GM18951 (cell line): ENCODE measurements around the gene CMIP.

Experiments used
- POLR2A ChIP-seq: IDR thresholded peaks from 4 replicates; pipeline ENCODE4 v1.6.1; 2011; ENCODE audit warnings: mild to moderate bottlenecking; ENCODE audit not compliant: insufficient read length, insufficient read depth; ENCODE audit errors: extremely low read depth
- in situ Hi-C: fragments of 300-500 bp; cut with MboI; formaldehyde crosslinking; loops from one replicate; pipeline ENCODE4 v1.12.0; 2022; ENCODE audit warnings: low sequenced_read_pairs, mixed read lengths, inconsistent platforms; ENCODE audit not compliant: unreplicated experiment

The CMIP gene

DNA sequence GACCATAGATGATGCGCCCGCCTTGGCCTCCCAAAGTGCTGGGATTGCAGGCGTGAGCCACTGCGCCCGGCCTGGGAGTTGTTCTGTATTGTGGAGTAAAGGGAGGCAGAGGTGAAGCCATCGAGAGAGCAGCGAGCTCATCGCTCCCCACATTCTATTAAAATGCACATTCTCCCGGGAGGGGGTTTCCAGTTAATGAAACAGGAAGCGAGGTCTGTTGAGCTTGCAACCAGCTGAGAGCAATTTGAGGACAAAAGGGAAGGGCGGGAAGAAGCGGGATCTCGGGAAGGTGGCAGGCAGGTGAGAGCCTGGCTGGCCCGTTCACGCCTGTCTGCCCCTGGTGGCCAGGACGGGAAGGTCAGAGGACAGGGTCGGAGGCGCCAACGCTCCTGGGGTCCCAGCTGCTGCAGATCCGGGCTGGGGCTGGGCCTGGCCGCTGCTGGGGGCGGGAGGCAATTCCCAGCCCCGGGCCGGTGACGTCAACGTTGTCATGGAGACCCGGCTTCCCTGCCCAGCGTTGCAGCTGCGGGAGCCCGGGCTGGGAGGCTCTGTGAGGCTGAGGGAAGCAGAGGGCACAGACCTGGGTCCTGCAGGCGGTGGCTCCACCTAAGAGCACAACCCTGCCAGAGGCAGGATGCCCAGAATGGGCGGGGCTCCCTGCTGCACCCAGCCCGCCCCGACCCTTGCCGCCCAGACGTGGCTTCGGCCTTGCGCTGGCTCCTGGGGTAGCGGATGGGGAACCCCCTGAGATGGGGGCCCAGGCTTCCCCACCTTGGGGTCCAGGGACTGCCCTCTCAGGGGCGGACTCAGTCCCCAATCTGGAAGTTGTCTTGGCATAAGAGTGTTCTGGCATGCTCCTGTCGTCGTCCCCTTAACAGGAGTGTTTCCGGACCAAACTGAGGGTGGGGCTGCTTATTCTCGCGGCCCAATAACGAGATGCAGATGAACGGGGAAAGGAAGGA is 285.8 kb downstream of the CMIP start:
- TF ChIP-seq POLR2A, result peak; percentile 48
- in situ Hi-C loops, result loop anchor here (25.0 kb wide), 1 partner anchor 693 kb away; the partner anchor contains the start of gene ATMIN

DNA sequence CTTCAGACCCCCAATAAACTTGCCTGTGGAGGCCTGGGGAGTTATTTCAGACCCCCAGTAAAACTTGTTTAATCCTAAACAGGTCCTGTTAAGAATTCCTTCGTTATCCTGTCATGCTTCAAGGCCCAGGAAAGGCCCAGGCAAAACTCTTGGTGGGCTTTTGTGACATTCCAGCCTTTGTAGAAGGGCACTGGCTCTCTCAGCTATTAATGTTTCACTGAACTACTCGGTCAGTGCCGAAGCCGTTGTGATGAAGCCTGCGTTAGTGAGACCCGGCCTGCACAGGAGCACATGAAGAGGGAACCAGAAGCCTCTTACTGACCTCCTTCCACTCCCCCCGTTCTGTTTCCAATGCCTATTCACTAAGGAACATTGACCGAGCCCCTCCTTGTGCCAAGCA is 287.0 kb downstream of the CMIP start:
- in situ Hi-C loops, result loop anchor here (25.0 kb wide), 1 partner anchor 694 kb away; the partner anchor contains the start of gene ATMIN
- no peak for TF ChIP-seq POLR2A

DNA sequence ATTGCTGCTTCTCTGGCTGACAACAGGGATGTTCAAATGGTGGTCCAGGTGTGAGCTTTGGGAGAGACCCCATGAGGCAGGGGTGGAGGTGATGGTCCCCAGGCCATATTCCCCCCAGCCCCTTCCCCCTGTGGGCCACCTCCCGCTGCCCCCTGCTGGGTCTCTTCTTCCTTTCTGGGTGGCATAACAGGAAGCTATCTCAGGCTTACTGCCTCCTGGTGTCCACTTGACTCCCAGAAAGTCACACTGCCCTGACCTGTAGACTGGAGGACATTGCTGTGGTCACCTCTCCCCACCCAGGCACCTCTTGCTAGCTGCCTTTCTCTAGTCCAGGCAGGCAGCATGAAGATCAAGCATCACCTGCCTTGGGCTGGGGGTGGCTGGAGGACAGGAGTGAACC is 288.1 kb downstream of the CMIP start:
- in situ Hi-C loops, result loop anchor here (25.0 kb wide), 1 partner anchor 695 kb away; the partner anchor contains the start of gene ATMIN
- TF ChIP-seq POLR2A, result no peak

DNA sequence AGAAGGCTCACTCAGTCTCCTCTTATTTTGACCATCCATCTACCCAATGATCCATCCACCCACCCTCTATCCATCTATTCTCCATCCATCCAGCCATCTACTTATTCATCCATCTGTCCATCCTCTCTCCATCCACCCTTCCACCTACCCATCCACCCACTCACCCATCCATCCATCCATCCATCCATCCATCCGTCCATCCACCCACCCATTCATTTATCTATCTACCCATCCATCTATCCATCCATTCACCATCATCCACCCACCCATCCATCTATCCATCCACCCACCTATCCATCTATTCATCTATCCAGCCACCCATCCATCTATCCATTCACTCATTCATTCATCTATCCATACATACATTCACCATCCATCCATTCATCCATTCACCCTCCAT is 288.7 kb downstream of the CMIP start:
- in situ Hi-C loops, result loop anchor here (25.0 kb wide), 1 partner anchor 696 kb away; the partner anchor contains the start of gene ATMIN
- no peak for TF ChIP-seq POLR2A

DNA sequence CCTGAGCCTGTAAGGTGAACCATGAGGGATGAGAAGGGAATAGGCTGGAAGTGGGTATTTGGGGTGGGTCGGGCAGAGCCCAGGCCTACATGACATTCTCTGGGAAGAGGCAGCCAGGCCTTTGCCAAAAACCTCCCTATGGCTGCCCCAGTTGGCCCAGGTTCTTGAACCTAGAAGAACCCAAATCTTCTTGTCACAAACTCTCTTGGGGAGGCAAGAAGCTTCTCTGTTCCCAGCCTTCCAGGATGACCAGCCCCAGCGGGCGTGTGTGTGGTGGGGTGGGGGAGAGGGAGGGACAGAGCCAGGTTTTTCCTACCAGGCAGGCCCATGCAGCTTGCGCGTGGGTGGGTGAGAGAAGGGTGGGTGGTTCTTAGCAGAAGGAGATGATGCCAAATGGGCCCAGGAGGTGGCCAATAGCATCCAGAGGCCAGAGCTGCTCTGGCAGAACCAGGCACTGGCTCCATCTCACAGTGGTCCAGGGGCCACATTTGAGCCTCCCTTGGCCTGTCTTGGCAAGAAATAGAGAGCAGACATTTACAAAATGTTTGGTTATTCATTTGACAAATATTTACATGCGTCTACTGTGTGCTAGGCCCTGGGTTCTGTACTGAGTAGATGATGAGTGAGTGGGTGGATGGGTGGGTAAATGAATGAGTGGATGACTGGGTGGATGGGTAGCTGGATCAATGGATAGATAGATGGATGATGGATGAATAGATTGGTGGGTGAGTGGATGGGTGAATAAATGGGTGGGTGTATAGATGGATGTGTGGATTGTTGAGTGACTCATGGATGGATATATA is 290.2 kb downstream of the CMIP start:
- in situ Hi-C loops, result loop anchor here (25.0 kb wide), 1 partner anchor 698 kb away; the partner anchor contains the start of gene ATMIN
- TF ChIP-seq POLR2A, result no peak

DNA sequence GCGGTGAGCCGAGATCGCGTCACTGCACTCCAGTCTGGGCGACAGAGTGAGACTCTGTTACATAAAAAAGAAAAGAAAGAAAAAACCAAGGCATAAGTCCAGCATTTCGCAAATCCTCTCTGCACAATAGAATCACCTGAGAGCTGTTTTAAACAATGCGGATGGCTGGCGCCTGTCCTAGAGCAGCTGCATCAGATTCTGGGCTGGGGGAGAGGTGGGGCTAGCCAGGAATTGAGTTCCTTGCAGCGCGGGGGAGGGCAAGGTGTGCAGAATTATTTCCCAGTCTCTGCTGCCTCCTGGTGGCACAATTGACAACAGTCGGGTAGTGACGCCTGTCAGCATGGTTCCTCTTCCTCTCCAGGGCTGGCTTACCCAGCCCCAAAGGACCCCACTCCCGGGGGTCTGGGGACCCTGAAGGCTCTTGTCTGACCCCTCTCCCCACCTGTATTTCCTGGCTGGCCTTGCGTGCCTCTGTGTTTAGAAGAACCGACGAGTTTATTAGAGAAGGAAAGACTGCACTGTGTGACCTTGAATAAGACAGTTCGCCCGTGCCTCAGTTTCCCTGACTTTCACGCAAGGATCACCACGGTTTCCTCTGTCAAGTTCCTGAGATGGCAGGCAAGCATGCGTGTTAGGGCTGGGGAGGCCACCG is 293.4 kb downstream of the CMIP start:
- no peak for TF ChIP-seq POLR2A
- in situ Hi-C loops, result loop anchor here (25.0 kb wide), 1 partner anchor 701 kb away; the partner anchor contains the start of gene ATMIN

DNA sequence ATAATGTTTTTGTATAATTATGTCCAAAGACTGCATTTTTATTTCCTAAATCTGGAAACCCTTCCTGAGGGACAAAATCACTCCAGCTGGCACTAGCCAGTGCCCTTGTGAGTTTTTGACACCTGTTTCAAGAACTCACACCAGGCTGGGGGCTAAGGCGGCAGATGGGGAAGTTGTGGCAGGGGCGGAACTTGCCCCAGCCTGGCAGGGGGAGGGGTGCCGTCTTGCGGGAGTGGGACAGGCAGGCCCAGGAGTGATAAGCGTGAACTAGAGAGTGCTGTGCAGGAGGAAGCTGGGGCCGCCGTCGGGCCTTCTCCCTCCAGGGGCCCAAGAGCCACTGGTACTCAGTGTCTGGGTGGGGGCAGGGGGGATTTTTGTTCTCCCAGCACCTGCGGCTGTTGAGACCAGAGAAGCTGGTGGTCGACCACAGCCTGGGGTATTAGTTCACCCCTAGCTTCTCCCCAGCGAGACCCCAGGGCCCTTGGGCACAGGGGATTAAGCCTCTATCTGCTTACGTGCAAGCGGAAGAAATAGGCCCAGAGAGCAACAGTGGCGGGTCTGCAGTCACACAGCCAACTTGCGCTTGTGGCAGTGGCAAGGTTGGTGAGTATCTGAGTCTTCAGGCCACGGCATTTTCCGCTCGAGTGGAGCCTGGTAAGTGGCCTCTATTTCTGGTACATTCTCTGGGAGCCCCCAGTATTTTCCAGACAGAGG is 294.3 kb downstream of the CMIP start:
- in situ Hi-C loops, result loop anchor here (25.0 kb wide), 1 partner anchor 702 kb away; the partner anchor contains the start of gene ATMIN
- peak; percentile 57 for TF ChIP-seq POLR2A

DNA sequence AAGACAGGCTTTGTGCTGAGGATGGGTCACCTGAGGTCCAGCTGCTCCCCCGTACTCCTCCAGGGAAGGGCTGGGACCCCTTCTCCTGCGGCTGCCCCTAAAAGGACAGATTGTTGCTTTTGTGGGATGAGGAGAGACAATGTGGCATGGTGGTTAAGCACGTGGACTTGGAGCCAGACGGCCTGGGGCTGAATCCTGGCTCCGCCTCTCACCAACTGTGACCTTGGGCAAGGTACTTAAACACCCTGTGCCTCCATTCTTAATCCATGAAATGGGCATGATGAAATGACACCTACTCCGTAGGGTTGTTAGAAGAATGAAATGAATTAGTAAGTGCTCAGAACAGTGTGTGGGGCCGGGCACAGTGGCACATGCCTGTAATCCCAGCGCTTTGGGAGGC is 294.9 kb downstream of the CMIP start:
- in situ Hi-C loops, result loop anchor here (25.0 kb wide), 1 partner anchor 702 kb away; the partner anchor contains the start of gene ATMIN
- TF ChIP-seq POLR2A, result no peak

DNA sequence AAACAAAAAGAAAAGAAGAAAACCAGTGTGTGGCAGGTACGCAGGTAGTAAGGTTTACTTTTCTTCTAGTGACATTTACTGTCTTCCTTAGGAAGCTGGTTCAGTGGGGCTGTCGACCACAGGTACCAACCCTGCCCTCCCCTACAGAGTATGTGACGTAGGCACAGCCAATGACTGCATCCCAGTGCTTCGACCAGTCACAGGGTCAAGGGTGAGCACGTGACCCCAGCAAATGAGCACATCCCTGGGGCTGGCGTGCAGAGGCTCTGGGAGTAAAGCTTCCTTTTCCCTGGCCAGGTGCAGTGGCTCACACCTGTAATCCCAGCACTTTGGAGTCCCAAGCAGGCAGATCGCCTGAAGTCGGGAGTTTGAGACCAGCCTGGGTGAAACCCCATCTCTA is 295.6 kb downstream of the CMIP start:
- TF ChIP-seq POLR2A, result peak; percentile 52
- in situ Hi-C loops, result loop anchor here (10.0 to 25.0 kb wide), 2 partner anchors 135 to 703 kb away; partner anchors contain the start of gene ATMIN

DNA sequence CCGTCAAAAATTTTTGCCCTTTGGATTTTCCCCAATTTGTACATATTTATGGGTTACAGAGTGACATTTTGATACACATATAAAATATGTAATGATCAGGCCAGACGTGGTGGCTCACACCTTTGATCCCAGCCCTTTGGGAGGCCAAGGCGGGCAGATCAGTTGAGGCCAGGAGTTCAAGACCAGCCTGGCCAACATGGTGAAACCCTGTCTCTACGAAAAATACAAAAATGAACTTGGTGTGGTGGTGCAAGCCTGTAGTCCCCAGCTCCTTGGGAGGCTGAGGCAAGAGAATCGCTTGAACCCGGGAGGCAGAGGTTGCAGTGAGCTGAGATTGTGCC is 296.8 kb downstream of the CMIP start:
- in situ Hi-C loops, result loop anchor here (10.0 to 25.0 kb wide), 2 partner anchors 133 to 704 kb away; partner anchors contain the start of gene ATMIN

DNA sequence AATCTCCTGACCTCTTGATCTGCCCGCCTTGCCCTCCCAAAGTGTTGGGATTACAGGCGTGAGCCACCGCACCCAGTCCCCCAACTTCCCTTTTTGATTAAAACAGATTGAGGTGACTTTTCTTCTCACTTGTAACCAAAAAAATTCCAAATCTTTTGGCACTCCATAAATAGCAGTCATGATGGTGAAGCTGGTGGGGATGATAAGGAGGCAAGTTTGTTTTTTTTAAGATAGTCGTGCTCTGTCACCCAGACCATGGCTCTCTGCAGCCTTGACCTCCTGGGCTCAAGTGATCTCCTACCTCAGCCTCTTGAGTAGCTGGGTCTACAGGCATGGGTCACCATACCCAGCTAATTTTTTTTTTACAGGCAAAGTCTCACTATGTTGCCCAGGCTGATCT is 299.8 kb downstream of the CMIP start:
- in situ Hi-C loops, result loop anchor here (10.0 to 25.0 kb wide), 2 partner anchors 130 to 707 kb away; partner anchors contain the start of gene ATMIN
- no peak for TF ChIP-seq POLR2A

DNA sequence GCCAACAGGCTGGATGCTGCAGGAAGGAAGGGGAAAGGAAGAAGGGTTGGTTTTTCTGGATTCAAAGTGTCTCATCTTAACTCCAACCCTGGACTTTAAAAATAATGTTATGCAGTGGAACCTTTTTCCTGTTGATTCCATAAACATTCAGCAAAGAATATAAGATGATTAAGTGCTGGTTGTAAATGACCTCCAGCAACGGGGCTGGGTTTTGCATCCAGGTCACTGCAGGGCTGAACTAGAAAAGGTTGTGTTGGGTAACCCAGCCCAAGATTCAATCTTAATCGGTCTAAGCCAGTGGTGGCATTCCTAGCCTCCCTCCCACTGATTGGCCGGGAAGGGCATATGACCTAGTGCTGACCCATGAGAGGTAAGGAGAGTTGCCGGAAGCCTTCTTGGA is 300.3 kb downstream of the CMIP start:
- no peak for TF ChIP-seq POLR2A
- in situ Hi-C loops, result loop anchor here (10.0 to 25.0 kb wide), 2 partner anchors 130 to 708 kb away; partner anchors contain the start of gene ATMIN
